ENCODE data around the gene IL18R1. TPM values are rescaled to one million over a fixed set of nuclear protein-coding genes. Genes with fewer than 3 reads are reported as not detected.

IL18R1 gene
- total and polyA plus RNA-seq, 9 of the 15 experiments (the other 6 are each of a cell fraction or from before 2014, with no cell fraction given) = 0.55 to 10.0 (median 2.5) TPM

- TF ChIP-seq MGA (IDR thresholded peaks at IDR 0.05) = no peak
Measured at GRCh38 chr2:102368461-102369109, 13.0 kb downstream of the IL18R1 start (continued).

Data from K562 (cell line).